Natural killer cell (primary cell): ENCODE measurements around the gene HNRNPF. TPM values are rescaled to one million over a fixed set of nuclear protein-coding genes. Genes with fewer than 3 reads are reported as not detected.
A peak's percentile ranks its signal among the peaks of the same experiment; 100 is the strongest.

Source experiments
- ATAC-seq, 3 donors: fragments of 150-1000 bp in 2 of 3; fragments of 200-7000 bp in 1 of 3; cut with Tn5 transposase; 1 replicate in 1 of 3; 2 replicates in 2 of 3; pipeline ENCODE4 v1.10.0; 2021; ENCODE audit warnings: mild to moderate bottlenecking in 2 of 3, moderate library complexity in 2 of 3
- DNase-seq, 2 donors: peaks; one replicate each; pipeline versions ENCODE4 v3.0.0 to v3.0.0-alpha.2; 2013 to 2021; ENCODE audit warnings: mixed read lengths in 1 of 2
- H3K27ac ChIP-seq: one replicate; pipeline ENCODE4 v1.5.1; 2013; ENCODE audit warnings: mild to moderate bottlenecking, low read length
- H3K27me3 ChIP-seq: one replicate; pipeline ENCODE4 v1.6.1; 2013; ENCODE audit warnings: low read length; ENCODE audit not compliant: control insufficient read depth, insufficient read depth
- H3K36me3 ChIP-seq: one replicate; pipeline ENCODE4 v1.6.1; 2013; ENCODE audit warnings: low read length; ENCODE audit not compliant: control insufficient read depth, insufficient read depth
- H3K4me1 ChIP-seq: one replicate; pipeline ENCODE4 v1.6.1; 2013; ENCODE audit warnings: low read length; ENCODE audit not compliant: control insufficient read depth, insufficient read depth
- H3K4me3 ChIP-seq: one replicate; pipeline ENCODE4 v1.5.1; 2013; ENCODE audit warnings: low read length
- H3K9me3 ChIP-seq: one replicate; pipeline ENCODE4 v1.6.1; 2013; ENCODE audit warnings: low read length; ENCODE audit not compliant: control insufficient read depth, insufficient read depth
- H3K27ac Mint-ChIP-seq, 2 donors: one replicate each; pipeline ENCODE4 v1.8.0; 2022; ENCODE audit warnings: mild to moderate bottlenecking in 2 of 2, mixed read lengths in 2 of 2, moderate library complexity in 1 of 2
- H3K27me3 Mint-ChIP-seq, 2 donors: one replicate each; pipeline ENCODE4 v1.8.0; 2022; ENCODE audit warnings: low read depth in 2 of 2, mixed read lengths in 2 of 2
- H3K36me3 Mint-ChIP-seq: one replicate; pipeline ENCODE4 v1.8.0; 2022; ENCODE audit warnings: mixed read lengths
- H3K4me1 Mint-ChIP-seq, 2 donors: one replicate each; pipeline ENCODE4 v1.8.0; 2022; ENCODE audit warnings: mixed read lengths in 2 of 2
- H3K4me3 Mint-ChIP-seq: one replicate; pipeline ENCODE4 v1.8.0; 2022; ENCODE audit warnings: mild to moderate bottlenecking, moderate library complexity, mixed read lengths
- H3K9me3 Mint-ChIP-seq, 2 donors: one replicate each; pipeline ENCODE4 v1.8.0; 2022; ENCODE audit warnings: mixed read lengths in 2 of 2
- WGBS: methylation state at CpG from one replicate; pipeline ENCODE4 v1.1.7; 2013; ENCODE audit warnings: missing lambda C conversion rate; ENCODE audit not compliant: insufficient coverage; 5-methylcytosine and 5-hydroxymethylcytosine counted together
- intact Hi-C: fragments of 100-400 bp; cut with micrococcal nuclease; formaldehyde crosslinking; loops from one replicate; pipeline ENCODE4 v1.14.2; 2022
- total RNA-seq, 4 donors: library from RNA; stranded (reverse); fragments of 120-200 nt in 1 of 4; gene quantifications; one replicate each; pipeline versions ENCODE4 v1.2.3 to v1.2.4, GENCODE V29; 2013 to 2022
- TF ChIP-seq, protein P1 (sequence below): fragments of 200-600 bp; IDR thresholded peaks from one replicate; pipeline ENCODE4 v1.8.0; 2022; ENCODE audit warnings: antibody characterized with exemption

HNRNPF gene
- total RNA-seq, 3 donors from 2014 or later (not counting 1 experiment from before 2014, with no cell fraction given): 122 to 160 (median 125) TPM

DNA sequence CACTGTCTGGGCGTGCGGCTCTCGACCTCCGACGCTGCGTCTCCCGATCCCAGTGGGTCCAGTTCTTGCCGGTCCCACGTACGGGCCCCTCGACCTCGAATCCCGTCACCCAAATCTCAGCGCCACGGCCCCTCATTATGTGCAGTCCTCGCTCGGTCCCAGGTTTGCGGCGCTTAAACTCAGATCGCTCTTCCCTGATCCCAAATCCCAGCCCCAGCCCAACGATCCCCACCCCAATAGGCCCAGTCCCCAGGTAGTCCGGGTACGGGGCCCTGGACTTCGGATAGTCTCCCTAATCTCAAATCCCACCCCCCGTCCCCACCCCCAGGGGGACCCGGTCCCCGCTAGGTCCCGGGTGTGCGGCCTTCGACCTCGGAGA lies 666 bp downstream of the HNRNPF start:
- Mint-ChIP-seq H3K27ac (peak overlapping the region; percentile 99), H3K4me1 (peaks cover 36 to 41% of the 10 kb centered on the region in 2 donors), H3K4me3 (peak overlapping the region; percentile 99), H3K27me3 (no peaks in the 10 kb centered on the region), H3K36me3 (no peaks in the 10 kb centered on the region), H3K9me3 (no peaks in the 10 kb centered on the region)
- ATAC-seq (no peak), DNase-seq (peak in 1 of 2 donors; percentile 54)
- WGBS: under 1% methylated on average over 30 of the region's 31 CpGs
- Histone ChIP-seq H3K27me3 (no peaks in the 10 kb centered on the region), H3K4me3 (peak overlapping the region; percentile 96), H3K36me3 (peaks cover 6% of the 10 kb centered on the region), H3K9me3 (no peaks in the 10 kb centered on the region), H3K4me1 (peaks cover 51% of the 10 kb centered on the region), H3K27ac (peak overlapping the region; percentile 99)
- TF ChIP-seq, protein P1, sequence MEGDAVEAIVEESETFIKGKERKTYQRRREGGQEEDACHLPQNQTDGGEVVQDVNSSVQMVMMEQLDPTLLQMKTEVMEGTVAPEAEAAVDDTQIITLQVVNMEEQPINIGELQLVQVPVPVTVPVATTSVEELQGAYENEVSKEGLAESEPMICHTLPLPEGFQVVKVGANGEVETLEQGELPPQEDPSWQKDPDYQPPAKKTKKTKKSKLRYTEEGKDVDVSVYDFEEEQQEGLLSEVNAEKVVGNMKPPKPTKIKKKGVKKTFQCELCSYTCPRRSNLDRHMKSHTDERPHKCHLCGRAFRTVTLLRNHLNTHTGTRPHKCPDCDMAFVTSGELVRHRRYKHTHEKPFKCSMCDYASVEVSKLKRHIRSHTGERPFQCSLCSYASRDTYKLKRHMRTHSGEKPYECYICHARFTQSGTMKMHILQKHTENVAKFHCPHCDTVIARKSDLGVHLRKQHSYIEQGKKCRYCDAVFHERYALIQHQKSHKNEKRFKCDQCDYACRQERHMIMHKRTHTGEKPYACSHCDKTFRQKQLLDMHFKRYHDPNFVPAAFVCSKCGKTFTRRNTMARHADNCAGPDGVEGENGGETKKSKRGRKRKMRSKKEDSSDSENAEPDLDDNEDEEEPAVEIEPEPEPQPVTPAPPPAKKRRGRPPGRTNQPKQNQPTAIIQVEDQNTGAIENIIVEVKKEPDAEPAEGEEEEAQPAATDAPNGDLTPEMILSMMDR: peak; percentile 9
- intact Hi-C loops: loop anchor here (2.0 to 5.0 kb wide), 3 partner anchors 28 to 271 kb away; partner anchors contain the start of genes CSGALNACT2, ZNF239 and ZNF487

- Histone ChIP-seq H3K27ac (peak overlapping the region; percentile 99), H3K4me3 (peak overlapping the region; percentile 96), H3K4me1 (peaks cover 56% of the 10 kb centered on the region), H3K36me3 (peaks cover 7% of the 10 kb centered on the region), H3K27me3 (no peaks in the 10 kb centered on the region), H3K9me3 (no peaks in the 10 kb centered on the region)
- peak; percentile 80 to 95 for DNase-seq
- peak overlapping the region; percentile 99 for H3K4me3 Mint-ChIP-seq
- H3K4me1 Mint-ChIP-seq: peaks cover 42 to 47% of the 10 kb centered on the region in 2 donors
- intact Hi-C loops: loop anchor here (2.0 to 5.0 kb wide), 4 partner anchors 13 to 270 kb away; partner anchors contain the start of genes CSGALNACT2, ZNF239 and ZNF487
- H3K9me3 Mint-ChIP-seq: no peaks in the 10 kb centered on the region
- peak; percentile 32 to 60 (median 39) for ATAC-seq
- H3K36me3 Mint-ChIP-seq: no peaks in the 10 kb centered on the region
- no peaks in the 10 kb centered on the region for H3K27me3 Mint-ChIP-seq
- H3K27ac Mint-ChIP-seq: peak overlapping the region; percentile 99
- under 1% methylated on average over 56 of the region's 56 CpGs for WGBS
- TF ChIP-seq, protein P1: no peak
Observed at GRCh38 chr10:43407576-43408330, 1.2 kb downstream of the HNRNPF start.

GRCh38 chr10:43407148-43407575 lies 1.8 kb downstream of the HNRNPF start:
- H3K4me3 ChIP-seq: peak overlapping the region; percentile 96
- ATAC-seq: peak; percentile 6 to 18 (median 11)
- peak; percentile 64 to 70 for DNase-seq
- H3K36me3 ChIP-seq: peaks cover 7% of the 10 kb centered on the region
- TF ChIP-seq, protein P1: no peak
- peak overlapping the region; percentile 99 for H3K4me3 Mint-ChIP-seq
- under 1% methylated on average over 59 of the region's 59 CpGs for WGBS
- H3K4me1 Mint-ChIP-seq: peaks cover 48 to 53% of the 10 kb centered on the region in 2 donors
- peaks cover 56% of the 10 kb centered on the region for H3K4me1 ChIP-seq
- peak overlapping the region; percentile 99 for H3K27ac ChIP-seq
- intact Hi-C loops: loop anchor here (2.0 to 5.0 kb wide), 3 partner anchors 14 to 270 kb away; partner anchors contain the start of genes CSGALNACT2 and ZNF239
- H3K27me3 ChIP-seq: no peaks in the 10 kb centered on the region
- H3K27ac Mint-ChIP-seq: peak overlapping the region; percentile 99
- no peaks in the 10 kb centered on the region for H3K9me3 ChIP-seq
- no peaks in the 10 kb centered on the region for H3K27me3 Mint-ChIP-seq
- no peaks in the 10 kb centered on the region for H3K36me3 Mint-ChIP-seq
- no peaks in the 10 kb centered on the region for H3K9me3 Mint-ChIP-seq
